ENCODE data around the gene G6PC3.
"Not testable (repeated sequence)": the region's sequence is repeated elsewhere in the genome, so short reads cannot be mapped to it uniquely, and the experiment has no call there.

G6PC3 gene

GRCh38 chr17:44084131-44084538, 13.6 kb downstream of the G6PC3 start:
- no peak for DNase-seq (ENCODE audit: low spot score)

- DNase-seq (ENCODE audit: low spot score), result no peak
Observed at GRCh38 chr17:44084921-44085320, 14.4 kb downstream of the G6PC3 start.

- DNase-seq (ENCODE audit: low spot score), result no peak
Observed at GRCh38 chr17:44085908-44086307, 15.4 kb downstream of the G6PC3 start.

- DNase-seq (ENCODE audit: low spot score), result peak; percentile 80
Observed at GRCh38 chr17:44086364-44087311, 16.1 kb downstream of the G6PC3 start.

- DNase-seq (ENCODE audit: low spot score), result no peak
Observed at GRCh38 chr17:44087319-44087718, 16.8 kb downstream of the G6PC3 start.

- DNase-seq (ENCODE audit: low spot score), result no peak
Observed at GRCh38 chr17:44088254-44088653, 17.7 kb downstream of the G6PC3 start.

GRCh38 chr17:44091200-44091997, 20.9 kb downstream of the G6PC3 start:
- DNase-seq (ENCODE audit: low spot score), result no peak

GRCh38 chr17:44092051-44092450, 21.5 kb downstream of the G6PC3 start:
- DNase-seq (ENCODE audit: low spot score), result no peak

GRCh38 chr17:44093231-44093900, 22.8 kb downstream of the G6PC3 start:
- DNase-seq (ENCODE audit: low spot score), result no peak

GRCh38 chr17:44094701-44095387, 24.3 kb downstream of the G6PC3 start:
- DNase-seq (ENCODE audit: low spot score), result no peak

- no peak for DNase-seq (ENCODE audit: low spot score)
Observed at GRCh38 chr17:44095388-44095646, 24.8 kb downstream of the G6PC3 start.

GRCh38 chr17:44095647-44096496, 25.3 kb downstream of the G6PC3 start:
- DNase-seq (ENCODE audit: low spot score), result peak; percentile 28

- peak; percentile 65 for DNase-seq (ENCODE audit: low spot score)
Observed at GRCh38 chr17:44097110-44097958, 26.8 kb downstream of the G6PC3 start.

GRCh38 chr17:44101858-44102257, 31.3 kb downstream of the G6PC3 start:
- not testable (repeated sequence) for DNase-seq (ENCODE audit: low spot score)

GRCh38 chr17:44102849-44103622, 32.5 kb downstream of the G6PC3 start:
- DNase-seq (ENCODE audit: low spot score), result no peak

- DNase-seq (ENCODE audit: low spot score), result no peak
Observed at GRCh38 chr17:44105483-44105882, 34.9 kb downstream of the G6PC3 start.

GRCh38 chr17:44105941-44106340, 35.4 kb downstream of the G6PC3 start:
- DNase-seq (ENCODE audit: low spot score), result no peak

- DNase-seq (ENCODE audit: low spot score), result no peak
Observed at GRCh38 chr17:44106801-44107200, 36.3 kb downstream of the G6PC3 start.

All from kidney tubule cell (primary cell).